ENCODE results near the gene NLE1. TPM values are rescaled to one million over a fixed set of nuclear protein-coding genes. Genes with fewer than 3 reads are reported as not detected.

The NLE1 gene
- total RNA-seq, 1 donor from 2014 or later = 20.2 TPM

DNA sequence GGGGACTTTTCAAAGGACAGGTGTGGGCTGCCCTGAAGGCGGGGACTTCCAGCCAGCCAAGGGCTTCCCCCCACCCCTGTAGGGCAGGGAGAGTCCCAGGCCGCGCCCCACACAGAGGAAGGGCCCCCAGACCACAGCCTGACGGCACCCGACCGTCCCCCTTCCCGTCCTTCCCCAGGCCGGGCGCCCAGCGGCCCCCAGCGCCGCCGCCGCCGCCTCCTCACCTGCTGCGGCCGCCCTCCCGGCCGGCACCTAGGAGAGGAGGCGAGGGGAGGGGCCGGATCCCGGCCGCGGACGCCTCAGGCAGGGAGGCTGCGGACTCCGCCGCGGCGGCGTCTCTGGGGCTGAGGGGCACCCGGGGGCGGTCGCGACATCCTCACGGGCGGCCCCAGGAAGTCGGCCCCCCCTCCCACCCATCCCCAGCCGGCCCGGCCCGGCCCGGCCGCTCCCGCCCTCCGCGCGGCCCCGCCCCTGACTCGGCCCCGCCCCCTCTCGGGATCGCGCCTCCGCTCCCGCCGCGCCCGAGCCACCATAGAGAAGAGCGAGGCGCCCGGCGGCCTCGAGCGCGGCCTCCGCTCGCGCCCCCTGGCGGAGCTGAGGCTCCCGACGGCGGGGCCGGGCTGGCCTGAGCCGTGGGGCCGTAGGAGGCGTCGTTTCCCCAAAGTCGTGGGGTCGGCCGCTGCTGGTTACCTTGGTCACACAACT is 53.1 kb downstream of the NLE1 start:
- intact Hi-C loops (cut with micrococcal nuclease) = loop anchor here (1.0 to 2.0 kb wide), 13 partner anchors 9 to 720 kb away; partner anchors contain the start of genes AP2B1, CCT6B, RAD51D and RFFL

DNA sequence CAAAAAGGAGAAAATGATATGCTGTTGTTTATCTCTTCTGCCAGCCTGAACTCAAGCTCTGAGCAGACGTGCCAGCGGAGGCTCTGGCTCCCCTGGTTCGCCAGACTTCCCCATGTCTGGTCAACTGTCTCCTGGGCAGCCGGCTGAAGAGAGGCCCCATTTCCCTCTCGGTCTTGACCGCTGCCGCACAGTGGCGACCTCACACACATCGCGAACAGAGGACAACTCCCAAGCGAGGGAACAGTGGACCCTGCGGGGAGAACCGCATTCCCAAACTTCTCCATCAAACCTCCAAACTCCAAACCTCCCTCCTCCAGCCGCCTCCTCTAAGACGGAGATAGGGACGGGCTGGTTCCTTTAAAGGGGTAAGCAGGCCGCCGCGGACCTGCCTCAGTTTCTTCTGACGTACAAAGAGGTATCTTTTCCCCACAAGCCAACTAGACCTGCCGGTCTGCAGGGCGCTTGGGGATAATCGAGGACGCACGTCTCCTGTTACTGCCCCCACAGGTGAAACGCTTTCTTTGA is 53.7 kb downstream of the NLE1 start:
- intact Hi-C loops (cut with micrococcal nuclease) = loop anchor here (1.0 to 2.0 kb wide), 5 partner anchors 8 to 498 kb away; partner anchors contain the start of genes AP2B1, RFFL and SLFN13

DNA sequence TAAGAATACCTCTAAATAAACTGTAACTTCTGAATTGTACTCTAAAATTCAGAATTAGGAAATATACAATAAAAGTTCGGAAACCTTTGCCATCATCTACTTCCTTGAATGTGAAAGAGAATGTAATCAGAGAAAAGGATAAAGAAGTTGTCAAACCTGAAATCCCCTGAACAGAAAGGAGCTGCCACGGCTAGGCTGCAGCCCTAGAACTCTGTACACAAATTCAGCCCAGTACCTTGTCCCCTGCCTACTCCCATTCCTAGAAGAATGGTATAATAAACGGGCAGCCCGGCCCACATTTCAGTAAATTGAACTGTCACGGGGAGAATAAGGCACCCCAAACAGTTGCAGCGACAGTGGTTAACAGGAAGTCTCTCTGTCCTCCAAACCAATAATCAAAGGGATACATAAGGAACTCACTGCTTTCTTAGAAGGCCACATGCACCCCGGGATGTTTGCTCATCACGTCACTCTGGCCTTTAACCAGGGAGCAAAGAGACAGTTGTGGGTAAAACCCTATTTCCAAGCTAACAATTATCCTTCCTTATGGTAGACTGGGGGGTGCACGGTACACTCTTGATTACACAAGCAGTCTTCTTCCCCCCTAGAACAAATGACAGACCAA is 54.3 kb downstream of the NLE1 start:
- intact Hi-C loops (cut with micrococcal nuclease) = loop anchor here (1.0 to 2.0 kb wide), 5 partner anchors 8 to 499 kb away; partner anchors contain the start of genes AP2B1, RFFL and SLFN13

DNA sequence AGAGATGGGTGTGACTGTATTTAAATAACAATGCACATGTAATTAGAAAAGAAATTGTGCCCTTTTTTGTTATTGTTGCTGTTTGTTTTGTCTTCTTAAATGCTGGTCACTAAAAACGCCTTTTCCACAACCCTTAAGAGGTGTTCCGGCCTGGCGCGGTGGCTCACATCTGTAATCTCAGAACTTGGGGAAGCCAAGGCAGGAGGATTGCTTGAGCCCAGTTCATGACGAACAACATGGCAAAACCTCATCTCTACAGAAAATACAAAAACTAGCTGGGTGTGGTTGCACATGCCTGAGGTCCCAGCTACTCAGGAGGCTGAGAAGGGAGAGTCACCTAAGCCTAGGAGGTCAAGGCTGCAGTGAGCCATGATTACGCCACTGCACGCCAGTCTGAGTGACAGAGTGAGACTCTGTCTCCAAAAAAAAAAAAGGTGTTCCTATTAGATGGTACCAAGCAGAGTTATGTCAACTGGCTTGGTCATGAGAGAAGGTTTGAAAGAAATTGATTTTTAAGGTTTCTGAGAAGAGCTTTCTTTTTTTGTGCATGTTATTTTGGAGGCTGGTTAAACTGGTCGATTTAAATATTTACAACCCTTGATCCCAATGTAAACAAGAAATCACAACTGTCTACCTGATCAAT is 55.1 kb downstream of the NLE1 start:
- intact Hi-C loops (cut with micrococcal nuclease) = no loop called here

DNA sequence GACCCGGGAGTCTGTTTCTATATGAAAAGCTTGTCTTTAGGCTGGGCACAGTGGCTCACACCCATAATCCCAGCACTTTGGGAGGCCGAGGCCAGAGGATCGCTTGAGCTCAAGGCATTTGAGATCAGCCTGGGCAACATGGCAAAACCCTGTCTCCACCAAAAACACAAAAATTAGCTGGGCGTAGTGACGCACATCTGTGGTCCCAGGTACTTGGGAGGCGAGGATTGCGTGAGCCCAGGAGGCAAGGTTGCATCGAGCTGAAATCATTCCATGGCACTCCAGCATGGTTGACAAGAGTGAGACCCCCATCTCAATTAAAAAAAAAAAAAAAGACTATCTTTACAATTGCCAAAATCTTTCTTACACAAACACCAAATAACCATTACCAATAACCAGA is 55.9 kb downstream of the NLE1 start:
- intact Hi-C loops (cut with micrococcal nuclease) = no loop called here

DNA sequence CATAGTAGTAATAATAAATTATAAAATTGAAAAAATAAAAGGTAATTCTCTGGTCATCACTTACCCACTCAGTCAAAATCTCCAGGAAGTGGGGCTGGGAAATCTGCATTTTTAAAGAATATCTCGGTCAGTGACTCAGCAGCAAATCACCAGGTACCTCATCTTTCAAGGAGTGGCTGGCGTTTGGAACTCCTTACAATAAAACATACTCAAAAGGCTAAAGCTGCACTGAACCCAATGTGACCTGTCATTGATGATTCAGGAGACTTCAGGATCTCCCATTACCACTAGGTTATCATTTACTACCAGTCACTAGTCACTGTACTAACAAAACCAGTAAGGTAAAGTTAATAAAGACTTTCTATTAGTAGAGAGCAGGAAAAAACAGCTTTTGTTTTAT is 57.1 kb downstream of the NLE1 start:
- intact Hi-C loops (cut with micrococcal nuclease) = no loop called here

DNA sequence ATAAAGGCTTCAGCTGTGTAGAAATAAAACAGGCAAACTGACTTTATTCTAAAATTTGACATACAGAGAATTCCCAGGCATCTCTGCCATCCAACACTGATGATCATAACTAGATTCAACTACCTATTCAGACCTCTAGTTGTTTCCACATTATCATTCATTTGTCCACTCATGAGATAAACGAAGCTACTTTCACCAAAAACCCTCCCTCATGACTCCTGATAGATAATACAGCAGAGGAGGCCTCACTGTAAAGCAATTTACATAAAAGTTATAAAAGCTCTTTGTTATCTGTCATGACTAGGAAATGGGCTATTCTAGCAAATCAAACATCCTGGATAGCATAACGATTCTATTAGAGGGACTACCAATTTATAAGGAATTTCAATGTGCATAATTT is 59.0 kb downstream of the NLE1 start:
- intact Hi-C loops (cut with micrococcal nuclease) = no loop called here

DNA sequence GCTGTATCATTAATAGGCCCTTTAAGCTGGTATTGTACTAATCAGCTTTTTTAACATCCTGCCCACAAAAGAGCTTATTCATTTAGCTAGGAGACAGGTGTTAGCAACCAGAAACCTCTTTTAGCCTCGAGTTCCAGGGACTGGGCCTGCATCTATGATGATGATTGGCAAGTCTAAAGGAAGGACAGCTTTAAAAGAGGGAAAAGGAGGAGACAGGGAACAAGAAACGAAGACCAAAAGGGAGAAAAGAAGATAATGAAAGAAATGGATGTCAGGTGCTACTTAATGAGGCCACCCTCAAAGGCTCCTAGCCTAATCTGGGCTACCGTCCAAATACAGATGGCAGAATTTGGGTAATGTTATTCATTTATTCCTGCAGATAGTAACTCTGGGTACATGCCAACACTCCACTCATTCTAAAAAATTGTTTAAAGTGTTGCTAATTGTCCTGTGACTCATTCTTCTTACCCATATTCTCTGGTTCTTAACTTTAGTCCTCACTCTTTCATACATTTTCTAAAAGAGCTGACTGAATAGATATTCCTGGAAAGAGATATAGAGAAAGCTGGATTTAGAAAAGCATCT is 59.9 kb downstream of the NLE1 start:
- intact Hi-C loops (cut with micrococcal nuclease) = no loop called here

DNA sequence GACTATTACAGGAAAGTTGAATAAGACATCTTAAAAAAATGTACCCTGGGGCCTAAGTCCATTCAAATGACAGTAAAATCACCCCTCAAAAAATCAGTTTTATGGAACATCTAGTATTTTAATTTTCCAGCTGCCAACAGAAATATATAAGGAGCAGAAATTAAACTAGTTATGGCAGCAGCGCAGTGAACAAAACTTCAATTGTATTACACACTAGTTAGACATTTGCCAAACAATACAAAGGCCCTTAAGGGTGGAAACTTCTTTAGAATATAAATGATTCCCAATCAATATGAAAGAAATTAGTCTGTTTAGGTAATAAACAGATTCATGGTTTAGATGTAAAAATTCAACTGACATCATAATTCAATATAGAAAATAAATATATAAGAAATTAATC is 60.5 kb downstream of the NLE1 start:
- intact Hi-C loops (cut with micrococcal nuclease) = loop anchor here (1.0 to 2.0 kb wide), 3 partner anchors 8 to 59 kb away; partner anchors contain the start of gene RFFL

DNA sequence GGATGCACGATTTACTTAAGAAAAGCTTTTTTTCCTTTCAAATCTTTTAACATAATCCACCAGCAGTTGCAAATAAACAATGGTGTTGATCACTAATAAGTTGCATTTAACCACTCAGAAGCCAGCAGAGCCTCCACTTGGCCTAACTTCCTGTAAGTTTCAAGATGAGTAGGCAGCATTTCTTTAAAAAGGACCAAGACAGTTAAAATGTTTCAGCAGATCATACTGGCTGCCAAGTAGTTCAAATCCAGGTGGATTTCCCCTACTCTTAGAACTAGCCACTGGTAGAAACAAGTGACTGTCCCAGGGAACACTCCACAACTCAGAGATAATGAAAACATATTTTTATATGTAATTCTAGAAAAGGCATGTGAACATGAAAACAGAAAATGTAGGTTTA is 61.6 kb downstream of the NLE1 start:
- intact Hi-C loops (cut with micrococcal nuclease) = loop anchor here (1.0 to 2.0 kb wide), 3 partner anchors 8 to 58 kb away; partner anchors contain the start of gene RFFL

DNA sequence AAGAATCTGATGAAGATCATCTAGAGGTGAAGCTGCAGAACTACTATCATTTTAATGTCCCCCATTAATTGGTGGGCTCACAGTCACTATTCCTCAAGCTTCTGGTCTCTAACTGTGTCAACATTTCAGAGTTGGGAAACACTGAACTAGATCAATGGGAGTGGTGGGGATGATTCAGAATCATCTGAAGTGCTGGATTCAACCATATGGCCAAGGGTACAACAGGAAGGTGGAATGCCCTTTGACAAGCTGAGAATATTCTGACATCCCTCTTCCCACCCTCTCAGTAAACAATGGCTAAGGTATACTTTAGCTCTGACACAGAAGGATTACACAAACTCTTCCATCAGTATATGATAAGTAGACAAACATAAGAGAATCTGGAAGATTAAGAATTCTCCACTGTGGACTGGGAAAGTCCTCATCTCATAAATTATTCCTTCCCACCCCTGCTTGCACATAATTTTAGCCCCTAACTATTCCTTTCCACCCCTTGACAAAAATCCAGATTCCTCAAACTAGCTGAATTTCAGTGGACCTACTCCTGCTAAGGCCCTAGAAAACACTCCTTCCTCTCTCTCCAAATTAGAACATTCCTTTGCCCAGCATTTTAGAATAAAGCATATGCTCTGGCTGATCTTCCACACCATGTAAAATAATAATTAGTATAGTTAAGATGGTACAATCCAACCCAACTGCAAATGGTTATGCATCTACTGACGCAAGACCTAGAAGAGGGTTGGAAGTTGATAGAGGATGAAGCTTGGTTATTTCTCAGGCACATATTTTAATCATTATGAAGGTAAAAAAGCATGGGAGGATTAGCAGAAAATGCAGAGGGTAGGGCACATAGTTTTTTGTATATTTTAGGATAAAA is 62.3 kb downstream of the NLE1 start:
- intact Hi-C loops (cut with micrococcal nuclease) = loop anchor here (1.0 to 2.0 kb wide), 3 partner anchors 9 to 57 kb away; partner anchors contain the start of gene RFFL

Other genes with a start within 250 kb of the NLE1 start
- gene CCT6B, start 180.8 kb downstream of the NLE1 start, total RNA-seq = 0.88 and 1.1 TPM in 2 replicates
- gene ZNF830, start 180.8 kb downstream of the NLE1 start, total RNA-seq = 26.4 and 29.4 TPM in 2 replicates
- 44.3 and 45.5 TPM in 2 replicates for gene LIG3, start 161.8 kb downstream of the NLE1 start, total RNA-seq
- gene RFFL, start 78.6 kb downstream of the NLE1 start, total RNA-seq = 77.9 and 80.2 TPM in 2 replicates
- gene RAD51D, start 22.4 kb downstream of the NLE1 start, total RNA-seq = 30.2 and 31.1 TPM in 2 replicates
- gene FNDC8, start 20.7 kb downstream of the NLE1 start, total RNA-seq = 0.15 TPM in 1 of 2 replicates, not detected in the other
- 0.05 TPM in 2 replicates for gene UNC45B, start 5.5 kb upstream of the NLE1 start, total RNA-seq
- gene SLC35G3, start 52.1 kb upstream of the NLE1 start, total RNA-seq = not detected in 2 replicates
- gene SLFN5, start 100.8 kb upstream of the NLE1 start, total RNA-seq = 112 and 115 TPM in 2 replicates
- 74.5 and 82.9 TPM in 2 replicates for gene SLFN11, start 231.3 kb upstream of the NLE1 start, total RNA-seq